RPMI7951 (cell line): ENCODE results near the gene RETN. TPM values are rescaled to one million over a fixed set of nuclear protein-coding genes. Genes with fewer than 3 reads are reported as not detected.

Experiments used
- DNase-seq: peaks from one replicate; pipeline ENCODE4 v3.0.0-alpha.2; 2012; ENCODE audit warnings: low read depth
- total RNA-seq: library from RNA; depleted of rRNA; stranded (reverse); fragments of >200 nt; shearing (Covaris generic); gene quantifications from 2 replicates; pipeline ENCODE4 v1.2.3, GENCODE V29; 2014; rRNA removed

The RETN gene
- not detected in 2 replicates for total RNA-seq

DNA sequence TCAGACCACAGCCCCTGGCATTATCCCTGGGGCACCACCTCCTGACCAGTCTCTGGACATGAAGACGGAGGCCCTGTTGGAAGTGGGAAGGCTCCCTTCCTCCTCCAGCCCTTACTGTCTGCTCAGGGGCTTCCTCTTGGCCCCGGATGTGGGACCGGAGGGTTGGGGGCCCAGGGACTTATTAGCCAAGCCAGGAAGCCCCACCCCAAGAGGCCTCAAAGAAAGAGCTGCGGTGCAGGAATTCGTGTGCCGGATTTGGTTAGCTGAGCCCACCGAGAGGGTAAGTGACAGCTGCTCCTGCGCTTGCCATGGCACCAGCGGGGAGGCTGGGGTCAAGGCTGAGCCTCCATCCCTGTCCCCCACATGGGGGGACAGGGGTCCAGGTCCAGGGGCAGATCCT, at the start of gene RETN:
TSS of gene RETN (plus strand) at position 208 of the 400 bp plus-strand sequence. CDS start 278 bp downstream, outside the sequence.
- no peak for DNase-seq

DNA sequence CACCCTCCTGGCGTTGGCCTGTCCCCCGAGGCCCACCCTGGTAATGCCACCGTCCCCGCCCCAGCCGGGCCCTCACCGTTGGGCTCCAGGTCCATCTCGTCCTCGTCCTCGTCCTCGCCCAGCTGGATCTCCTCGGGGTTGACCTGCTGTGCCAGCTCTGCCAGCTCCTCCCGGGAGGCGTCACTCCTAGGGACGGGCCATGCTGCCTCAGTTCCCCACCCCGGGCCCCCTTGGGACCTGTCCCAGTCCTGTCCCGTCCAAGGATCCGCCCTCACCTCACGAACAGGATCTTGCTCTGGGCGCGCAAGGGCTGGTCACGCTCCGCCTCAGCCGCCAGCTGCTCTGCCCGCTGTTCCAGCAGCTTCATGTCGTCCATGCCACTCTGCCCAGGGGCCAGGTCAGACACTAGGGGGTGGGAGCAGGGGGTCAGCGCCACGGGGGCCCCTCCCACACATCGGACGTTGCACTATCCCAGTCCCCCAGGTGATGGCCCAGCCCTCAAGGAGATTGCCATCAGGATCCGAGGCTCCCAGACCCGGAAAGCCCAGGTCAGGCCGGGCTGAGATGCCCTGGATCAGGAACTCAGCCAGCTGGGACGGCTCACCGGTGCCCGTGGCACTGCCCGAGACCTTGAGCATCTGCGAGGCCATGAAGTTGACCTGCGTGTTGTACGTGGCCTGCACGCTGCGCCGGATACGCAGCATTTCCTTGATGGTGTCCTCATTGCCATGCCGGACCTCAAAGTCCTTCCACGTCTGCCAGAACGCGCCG, 49.0 kb upstream of the RETN start:
- no peak for DNase-seq

DNA sequence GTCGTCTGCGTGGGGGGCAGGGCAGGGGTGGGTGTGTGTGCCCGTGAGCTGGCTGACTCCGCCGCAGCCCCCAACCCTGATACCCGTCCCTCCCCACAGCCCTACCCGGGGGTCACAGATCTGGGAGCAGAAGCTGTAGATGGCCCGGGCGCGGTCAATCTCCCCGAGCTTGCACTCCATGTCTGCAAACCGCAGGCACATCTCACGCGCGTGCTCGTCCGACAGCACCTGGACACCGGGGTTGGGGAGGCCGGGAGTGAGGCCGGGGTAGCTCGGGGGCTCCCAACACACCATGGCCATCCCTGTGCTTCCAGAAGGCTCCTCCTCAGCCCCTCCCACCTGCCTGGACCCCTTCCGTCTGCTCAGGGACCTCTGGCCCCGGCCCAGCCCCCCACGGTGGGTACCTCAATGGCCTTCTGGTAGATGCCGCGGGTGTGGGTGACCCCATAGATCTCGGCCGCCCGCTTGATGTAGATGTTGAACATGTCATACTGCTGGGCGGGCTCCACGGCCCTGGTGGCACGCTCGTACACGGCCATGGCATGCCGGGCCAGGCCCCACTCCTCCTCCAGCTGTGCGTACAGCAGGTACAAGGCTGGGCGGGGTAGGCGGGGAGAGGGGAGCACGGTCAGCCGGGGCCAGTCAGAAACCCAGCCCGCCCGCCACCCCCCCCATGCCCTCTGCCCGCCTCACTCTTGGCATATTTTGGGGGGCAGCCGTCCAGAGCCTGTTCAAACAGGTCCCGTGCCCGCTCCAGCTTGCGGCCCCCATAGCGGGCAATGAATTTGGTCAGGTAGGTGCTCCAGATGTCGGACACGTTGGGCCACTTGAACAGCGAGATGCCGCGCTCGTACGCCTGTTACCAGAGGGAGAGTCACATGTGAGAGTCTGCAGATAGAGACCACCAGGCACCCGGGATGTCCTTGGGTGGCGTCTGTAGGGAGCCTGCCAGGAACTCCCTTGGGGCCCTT, 48.1 kb upstream of the RETN start:
- DNase-seq: no peak

DNA sequence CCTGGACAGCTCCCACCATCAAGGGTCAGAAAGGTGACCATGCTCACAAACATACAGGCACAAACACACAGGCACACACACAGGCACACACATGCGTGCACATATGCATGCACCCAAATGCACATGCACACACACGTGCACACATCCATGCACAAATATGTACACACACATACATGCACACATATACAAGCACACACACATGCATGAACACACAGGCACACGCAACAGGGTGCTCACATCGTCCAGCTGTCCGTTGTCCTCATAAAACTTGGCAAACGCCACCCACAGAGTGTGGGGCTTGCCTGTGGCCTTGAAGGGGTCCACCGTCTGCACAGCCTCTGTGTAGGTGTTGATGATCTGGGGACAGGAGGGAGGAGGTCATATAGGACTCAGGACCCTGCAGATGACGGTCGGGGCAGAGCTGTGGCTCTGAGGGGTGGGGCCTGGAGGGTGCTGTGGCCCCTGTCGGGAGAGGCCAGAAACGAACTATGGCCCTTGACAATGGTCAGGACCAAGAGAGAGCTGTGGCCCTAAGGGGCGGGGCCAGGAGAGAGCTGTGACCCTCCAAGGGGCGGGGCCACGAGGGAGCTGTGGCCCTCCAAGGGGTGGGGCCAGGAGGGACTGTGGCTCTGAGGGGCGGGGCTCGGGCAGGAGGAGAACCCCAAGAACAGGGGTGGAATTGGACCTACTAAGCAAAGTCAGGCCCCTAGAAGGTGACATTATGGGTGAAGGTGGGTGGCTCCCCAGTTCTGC, 45.7 kb upstream of the RETN start:
- no peak for DNase-seq

DNA sequence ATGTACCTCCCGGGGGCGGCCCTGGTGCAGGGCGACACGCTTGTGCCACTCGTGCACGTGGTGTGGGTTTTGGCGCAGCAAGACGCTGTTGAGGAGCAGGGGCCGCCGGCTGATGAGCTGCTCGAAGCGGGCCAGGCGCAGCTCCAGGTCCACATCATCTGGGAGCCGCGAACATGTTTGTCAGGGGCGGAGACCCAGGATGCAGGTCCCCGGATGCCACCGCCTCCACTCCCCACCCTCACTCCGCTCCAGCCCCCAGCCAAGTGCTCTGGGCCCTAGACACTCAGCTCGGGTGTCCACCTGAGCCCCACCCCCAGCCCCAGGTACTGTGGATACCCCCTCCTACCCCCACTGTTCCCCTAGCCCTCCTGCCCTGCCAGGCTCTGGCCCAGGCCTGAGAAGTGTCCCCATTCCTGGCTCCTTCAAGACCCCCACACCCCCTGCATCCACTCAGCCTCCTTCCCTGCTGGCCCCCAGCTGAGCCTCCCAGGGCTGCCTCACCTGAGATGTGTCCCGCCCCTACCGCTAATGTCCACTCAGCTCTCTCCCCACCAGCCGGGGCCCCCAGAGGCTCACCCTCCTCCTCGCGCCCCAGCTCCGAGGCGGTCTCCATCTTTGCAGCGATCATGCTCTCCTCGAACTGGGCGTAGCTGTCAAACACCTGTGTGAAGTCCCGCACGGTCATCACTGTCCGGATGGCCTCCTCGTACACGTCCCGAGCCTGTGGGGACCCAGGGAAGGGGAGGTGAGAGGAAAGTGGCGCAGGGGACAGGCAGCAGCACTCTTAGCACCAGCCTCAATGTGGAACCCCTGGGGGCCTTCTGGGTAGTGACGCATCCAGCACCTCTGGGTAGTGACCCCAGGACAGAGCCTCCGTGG, 44.9 kb upstream of the RETN start:
- DNase-seq: no peak

DNA sequence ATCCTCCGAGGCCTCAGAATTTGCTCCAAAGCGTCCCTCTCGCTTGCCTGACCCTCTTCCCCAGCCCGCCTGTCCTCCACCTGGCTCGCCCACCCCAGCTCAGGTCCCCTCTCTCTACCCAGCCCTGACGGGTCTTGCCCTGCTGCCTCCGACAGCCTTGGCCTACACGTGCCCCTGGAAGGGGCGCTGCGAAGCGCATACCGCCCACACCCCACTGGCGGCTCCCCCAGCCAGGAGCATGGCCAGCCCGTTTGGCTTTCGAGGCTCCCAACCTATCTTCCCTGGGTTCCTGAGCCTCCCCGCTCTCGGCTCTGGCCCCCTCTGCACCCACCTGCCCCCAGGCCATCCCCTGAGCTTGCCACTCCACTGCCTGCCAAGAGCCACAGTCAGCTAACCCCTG, 44.0 kb upstream of the RETN start:
- DNase-seq: no peak

DNA sequence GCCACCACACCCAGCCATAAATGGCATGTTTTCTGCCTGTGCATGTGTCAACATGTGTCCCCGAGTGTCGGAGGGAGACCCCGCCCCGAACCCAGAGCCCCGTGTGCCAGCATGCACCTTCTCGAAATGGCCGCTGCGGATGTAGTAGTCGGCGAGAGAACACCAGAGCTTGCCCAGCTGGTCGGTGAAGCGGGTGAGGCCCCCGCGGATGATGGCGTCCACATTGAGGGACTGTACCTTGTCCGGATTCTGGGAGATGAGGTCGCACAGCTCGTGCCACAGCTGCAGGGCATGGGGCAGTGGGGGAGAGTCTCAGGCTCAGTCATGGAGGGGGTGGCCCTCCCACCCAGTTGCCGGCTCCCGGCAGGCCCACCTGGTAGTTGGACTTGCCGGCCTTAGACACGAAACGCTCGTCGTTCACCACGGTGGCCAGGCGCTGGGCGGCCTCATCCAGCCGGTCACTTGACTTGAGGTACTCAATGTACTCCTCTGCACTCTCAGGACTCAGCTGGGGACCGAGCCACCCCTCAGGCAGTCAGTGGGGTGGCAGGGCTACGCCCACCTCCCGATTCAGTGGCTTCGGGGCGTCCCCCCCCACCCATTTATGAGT, 43.0 kb upstream of the RETN start:
- no peak for DNase-seq

DNA sequence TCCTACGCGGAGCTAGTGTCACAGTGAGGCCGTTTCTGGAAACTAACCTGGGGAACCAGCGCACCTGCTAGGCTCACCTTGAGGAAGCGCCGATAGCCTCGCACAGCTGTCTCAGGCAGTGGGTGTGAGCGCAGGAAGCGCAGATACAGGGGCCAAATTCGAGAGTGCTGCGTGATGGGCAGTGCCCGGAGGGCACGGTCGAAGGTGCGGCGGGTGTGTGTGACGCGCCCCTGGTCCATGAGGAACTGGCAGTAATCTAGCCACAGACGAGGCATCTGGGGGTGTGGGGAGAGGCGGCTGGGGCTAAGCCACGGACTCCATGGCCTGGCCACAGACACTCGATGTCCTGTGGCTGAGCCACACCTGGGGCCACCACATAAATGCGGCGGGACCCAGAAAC, 41.7 kb upstream of the RETN start:
- no peak for DNase-seq

DNA sequence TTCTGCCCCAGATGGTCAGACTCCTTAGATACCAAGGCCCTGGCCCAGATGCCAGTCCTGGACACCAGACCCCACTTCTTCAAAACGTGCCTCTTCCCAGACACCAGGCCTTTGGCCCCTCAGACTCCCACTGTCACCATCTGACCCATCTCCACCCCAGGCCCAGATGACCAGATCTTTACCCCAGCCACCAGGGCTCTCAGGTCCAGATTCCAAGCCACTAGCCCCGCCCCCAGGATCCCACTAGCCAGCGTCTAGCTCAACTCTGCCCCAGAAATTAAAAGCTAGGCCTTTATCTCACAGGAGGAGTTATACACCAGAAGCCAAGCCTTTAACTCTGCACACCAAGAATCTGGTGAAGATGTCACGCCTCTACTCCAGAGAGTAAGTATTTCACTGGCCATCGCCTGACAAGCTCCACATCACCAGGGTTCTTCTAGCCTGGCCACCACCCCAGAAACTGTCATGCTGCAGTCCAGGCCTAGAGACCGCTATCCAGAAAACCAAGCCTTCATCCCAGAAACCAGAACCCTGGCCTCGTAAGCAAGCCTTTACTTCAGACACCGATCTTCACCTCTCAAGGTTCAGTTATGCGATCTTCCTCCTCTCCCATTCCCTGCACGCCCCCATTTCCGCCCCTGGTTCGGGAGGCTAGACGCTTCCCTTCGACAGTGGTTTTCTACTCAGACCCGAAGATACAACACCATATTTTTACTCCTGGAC, 40.1 kb upstream of the RETN start:
- no peak for DNase-seq

- DNase-seq: peak; percentile 98
Observed at GRCh38 chr19:7629347-7630054, 39.3 kb upstream of the RETN start, which contains the start of the genes PET100 and XAB2. TSS of gene PET100 (plus strand) at chr19:7629793. CDS start at chr19:7629834, 41 bp downstream. TSS of gene XAB2 (minus strand) at chr19:7629545. CDS start at chr19:7629527, 18 bp downstream.

- DNase-seq: no peak
Observed at GRCh38 chr19:7631577-7631976, 37.3 kb upstream of the RETN start.

GRCh38 chr19:7632340-7633203, 36.3 kb upstream of the RETN start:
- DNase-seq: no peak

GRCh38 chr19:7633698-7634097, 35.2 kb upstream of the RETN start, which contains the start of gene PCP2:
TSS of gene PCP2 (minus strand) at chr19:7633719. CDS start at chr19:7633457, 262 bp downstream.
- DNase-seq: no peak

- DNase-seq: no peak
Observed at GRCh38 chr19:7635670-7636069, 33.2 kb upstream of the RETN start.

GRCh38 chr19:7636317-7636690, 32.5 kb upstream of the RETN start:
- no peak for DNase-seq

GRCh38 chr19:7636691-7637373, 32.0 kb upstream of the RETN start, which contains the start of gene STXBP2:
TSS of gene STXBP2 (plus strand) at chr19:7637110. CDS start at chr19:7637150, 40 bp downstream.
- DNase-seq: no peak
